Keratinocyte (primary cell): ENCODE results near the gene MIB2. TPM values are rescaled to one million over a fixed set of nuclear protein-coding genes. Genes with fewer than 3 reads are reported as not detected.

Experiments
- DNase-seq: peaks from one replicate; pipeline ENCODE4 v3.0.0-alpha.2; 2011; ENCODE audit warnings: low read depth, missing footprints, low spot score
- FAIRE-seq: peaks from 2 replicates; lab custom pipeline; 2011; peaks lifted over from hg19 to GRCh38; lab: Jason Lieb, UNC
- H2AFZ ChIP-seq: 2 replicates; pipeline ENCODE4 v1.6.0; 2012; ENCODE audit warnings: low read length, control low read depth, inconsistent platforms; ENCODE audit not compliant: control insufficient read depth
- H3K27ac ChIP-seq: 2 replicates; pipeline ENCODE4 v1.5.1; 2011; ENCODE audit warnings: low read length; ENCODE audit not compliant: control insufficient read depth, insufficient read depth
- H3K27me3 ChIP-seq: 3 replicates; pipeline ENCODE4 v1.6.0; 2011; ENCODE audit warnings: low read length; ENCODE audit not compliant: control insufficient read depth, insufficient read depth; ENCODE audit errors: extremely low read depth
- H3K36me3 ChIP-seq, 2 experiments: 2 replicates in 1 of 2; 3 replicates in 1 of 2; pipeline ENCODE4 v1.5.1; 2011; ENCODE audit warnings: low read length in 2 of 2, mild to moderate bottlenecking in 1 of 2; ENCODE audit not compliant: control insufficient read depth in 2 of 2, insufficient read depth in 2 of 2; ENCODE audit errors: extremely low read depth in 1 of 2
- H3K4me1 ChIP-seq: 3 replicates; pipeline ENCODE4 v1.5.1; 2011; ENCODE audit warnings: low read length; ENCODE audit not compliant: control insufficient read depth, insufficient read depth; ENCODE audit errors: extremely low read depth
- H3K4me2 ChIP-seq: 3 replicates; pipeline ENCODE4 v1.6.0; 2011; ENCODE audit warnings: low read depth, low read length; ENCODE audit not compliant: control insufficient read depth, insufficient read depth; ENCODE audit errors: extremely low read depth
- H3K4me3 ChIP-seq, 3 experiments: fragments of 200-600 bp in 1 of 3; sonication (generic) in 1 of 3; 2 replicates in 2 of 3; 3 replicates in 1 of 3; pipeline ENCODE4 v1.5.1; 2011 to 2016; ENCODE audit warnings: low read length in 3 of 3, mild to moderate bottlenecking in 3 of 3, control low read depth in 2 of 3, inconsistent platforms in 1 of 3, low read depth in 1 of 3, mixed read lengths in 1 of 3, mixed run types in 1 of 3, moderate library complexity in 1 of 3; ENCODE audit not compliant: control insufficient read depth in 2 of 3, insufficient read depth in 2 of 3; ENCODE audit errors: extremely low read depth in 1 of 3
- H3K79me2 ChIP-seq: 2 replicates; pipeline ENCODE4 v1.6.0; 2012; ENCODE audit warnings: low read length; ENCODE audit not compliant: control insufficient read depth, insufficient read depth
- H3K9ac ChIP-seq: 3 replicates; pipeline ENCODE4 v1.6.0; 2011; ENCODE audit warnings: low read length; ENCODE audit not compliant: control insufficient read depth, insufficient read depth; ENCODE audit errors: extremely low read depth
- H3K9me1 ChIP-seq: 3 replicates; pipeline ENCODE4 v1.6.0; 2011; ENCODE audit warnings: low read length; ENCODE audit not compliant: control insufficient read depth, insufficient read depth; ENCODE audit errors: extremely low read depth
- H3K9me3 ChIP-seq: 2 replicates; pipeline ENCODE4 v1.5.1; 2012; ENCODE audit warnings: low read depth, low read length; ENCODE audit not compliant: control insufficient read depth
- H4K20me1 ChIP-seq: 3 replicates; pipeline ENCODE4 v1.6.0; 2011; ENCODE audit warnings: low read length; ENCODE audit not compliant: control insufficient read depth, insufficient read depth; ENCODE audit errors: extremely low read depth
- CTCF ChIP-seq, 3 experiments: IDR thresholded peaks in 1 of 3; conservative IDR thresholded peaks in 1 of 3; optimal IDR thresholded peaks in 1 of 3; 2 replicates in 2 of 3; 3 replicates in 1 of 3; pipeline versions ENCODE3 to v1.5.1; 2011; ENCODE audit warnings: low read length in 3 of 3, mild to moderate bottlenecking in 3 of 3, moderate library complexity in 2 of 3, control low read depth in 1 of 3, inconsistent platforms in 1 of 3; ENCODE audit not compliant: insufficient read depth in 2 of 3; ENCODE audit errors: extremely low read depth in 1 of 3
- EZH2 ChIP-seq: IDR thresholded peaks from one replicate; pipeline ENCODE4 v1.6.1; 2012; ENCODE audit warnings: inconsistent platforms, mild to moderate bottlenecking, low read length, moderate library complexity
- dilution Hi-C: fragments of 300-500 bp; cut with MboI; formaldehyde crosslinking; loops from one replicate; pipeline ENCODE4 v1.7.0; 2020; ENCODE audit warnings: low sequenced_read_pairs; ENCODE audit not compliant: extremely low pct_ligation_motif_present
- polyA plus RNA-seq, 5 experiments: library from polyadenylated mRNA; depleted of rRNA in 3 of 5; stranded (reverse) in 3 of 5; stranded (forward) in 1 of 5; unstranded in 1 of 5; fragments of >200 nt; gene quantifications; 1 replicate in 1 of 5; 2 replicates in 3 of 5; 3 replicates in 1 of 5; pipeline versions ENCODE4 v1.2.1 to v1.2.3, GENCODE V29; 2011 to 2012; ENCODE audit warnings: missing spikeins in 2 of 5, low read depth in 1 of 5, low replicate concordance in 1 of 5

The MIB2 gene
- polyA plus RNA-seq, 1 donor (not counting 4 experiments of a cell fraction or from before 2014, with no cell fraction given) = 13.9 TPM

DNA sequence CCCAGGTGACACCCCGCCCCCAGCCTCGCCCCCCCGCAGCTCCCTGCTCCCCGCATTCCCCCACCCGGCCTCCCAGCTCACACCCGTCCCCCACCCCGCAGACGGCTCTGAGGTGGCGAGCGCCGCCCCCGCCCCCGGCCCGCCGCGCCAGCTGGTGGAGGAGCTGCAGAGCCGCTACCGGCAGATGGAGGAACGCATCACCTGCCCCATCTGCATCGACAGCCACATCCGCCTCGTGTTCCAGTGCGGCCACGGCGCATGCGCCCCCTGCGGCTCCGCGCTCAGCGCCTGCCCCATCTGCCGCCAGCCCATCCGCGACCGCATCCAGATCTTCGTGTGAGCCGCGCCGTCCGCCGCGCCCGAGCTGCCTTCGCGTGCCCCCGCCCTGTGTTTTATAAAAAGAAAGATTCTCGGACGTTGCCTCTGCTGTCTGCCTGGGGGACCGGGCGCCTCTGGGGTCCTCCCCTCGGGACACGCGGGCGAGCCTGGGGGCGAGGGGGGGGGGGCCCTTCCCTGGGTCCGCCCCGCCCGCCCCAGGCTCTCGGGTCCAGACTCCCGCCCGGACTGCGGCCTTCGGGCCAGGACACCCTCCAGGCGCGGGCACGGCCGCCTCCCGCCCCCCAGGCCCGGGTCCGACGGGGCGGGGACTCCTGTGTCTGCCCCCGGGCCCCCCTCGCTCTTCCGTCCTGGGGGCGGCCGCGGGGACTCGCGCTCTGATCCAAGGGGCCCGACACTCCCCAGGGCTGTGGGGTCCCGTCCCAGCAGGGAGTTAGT, 15.1 kb downstream of the MIB2 start:
- H3K27ac ChIP-seq = no peak overlapping the region
- dilution Hi-C loops = no loop called here
- H3K9ac ChIP-seq = no peak overlapping the region
- TF ChIP-seq EZH2 = no peak
- TF ChIP-seq CTCF (optimal IDR thresholded peaks at IDR 0.05 in 1 of 3, IDR thresholded peaks at IDR 0.05 in 1 of 3, conservative IDR thresholded peaks at IDR 0.05 in 1 of 3; ENCODE audit: extremely low read depth in 1 of 3, insufficient read depth in 2 of 3, low read length in 3 of 3) = peak in 1 of 3 experiments; percentile 23
- H3K4me3 ChIP-seq = no peak overlapping the region
- H3K79me2 ChIP-seq = no peaks in the 10 kb centered on the region
- H3K4me2 ChIP-seq = no peak overlapping the region
- no peaks in the 10 kb centered on the region for H3K36me3 ChIP-seq
- FAIRE-seq (no peak), DNase-seq (no peak)
- no peaks in the 10 kb centered on the region for H3K9me1 ChIP-seq
- H2AFZ ChIP-seq = no peak overlapping the region
- peaks cover 15% of the 10 kb centered on the region for H3K27me3 ChIP-seq
- H3K4me1 ChIP-seq = peaks cover 18% of the 10 kb centered on the region
- no peaks in the 10 kb centered on the region for H4K20me1 ChIP-seq
- no peaks in the 10 kb centered on the region for H3K9me3 ChIP-seq

DNA sequence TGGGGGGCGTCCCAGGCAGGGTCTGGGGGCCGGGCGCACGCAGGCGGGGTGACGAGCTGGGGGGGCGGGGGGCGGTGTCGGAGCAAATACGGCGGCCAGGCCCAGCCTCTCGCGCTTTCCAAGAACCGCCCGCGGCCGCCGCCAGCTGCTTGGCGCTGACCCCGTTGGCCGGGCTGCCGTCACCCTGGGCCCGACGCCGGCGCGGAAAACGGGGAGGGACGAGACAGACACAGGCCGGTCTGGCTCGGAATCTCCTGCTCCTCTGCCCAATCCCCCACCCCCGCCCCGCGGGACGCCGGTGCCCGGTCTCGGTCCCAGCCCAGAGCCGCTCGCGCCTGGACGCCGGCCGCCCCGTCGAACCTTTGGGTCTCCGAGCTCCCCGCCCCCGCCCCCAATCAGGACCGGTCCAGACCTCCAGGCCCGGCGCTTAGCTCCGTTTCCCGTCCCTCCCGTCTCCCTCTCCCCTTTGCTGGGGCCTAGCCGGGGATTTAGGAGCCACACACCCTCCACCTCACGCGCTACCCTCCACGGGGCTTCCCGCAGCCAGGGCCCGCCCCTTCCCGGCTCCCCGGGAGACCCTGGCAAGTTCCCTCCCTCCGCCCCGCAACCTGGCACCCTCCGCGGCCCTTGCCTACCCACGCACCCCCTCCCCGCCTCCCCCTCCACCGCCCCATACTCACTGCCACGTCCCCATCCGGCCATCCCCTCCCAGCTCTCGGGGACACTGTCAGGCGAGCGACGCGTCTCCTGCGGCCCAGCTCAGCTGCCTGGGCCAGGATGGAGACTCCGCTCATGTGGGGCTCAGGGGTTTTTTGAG, 15.9 kb downstream of the MIB2 start:
- Histone ChIP-seq H4K20me1 (no peaks in the 10 kb centered on the region), H3K36me3 (no peaks in the 10 kb centered on the region), H3K9me3 (no peaks in the 10 kb centered on the region), H3K79me2 (no peaks in the 10 kb centered on the region), H3K4me1 (peaks cover 18% of the 10 kb centered on the region), H3K27me3 (peaks cover 15% of the 10 kb centered on the region), H3K27ac (no peak overlapping the region), H3K9me1 (no peaks in the 10 kb centered on the region), H3K4me3 (no peak overlapping the region), H3K9ac (no peak overlapping the region), H3K4me2 (no peak overlapping the region), H2AFZ (no peak overlapping the region)
- FAIRE-seq = no peak
- dilution Hi-C loops = no loop called here
- no peak for DNase-seq
- TF ChIP-seq CTCF (optimal IDR thresholded peaks at IDR 0.05 in 1 of 3, IDR thresholded peaks at IDR 0.05 in 1 of 3, conservative IDR thresholded peaks at IDR 0.05 in 1 of 3; ENCODE audit: extremely low read depth in 1 of 3, insufficient read depth in 2 of 3, low read length in 3 of 3) = no peak
